Astrocyte (in vitro differentiated cells and primary cell): Measurements from ENCODE around the gene KCNMA1. TPM values are rescaled to one million over a fixed set of nuclear protein-coding genes. Genes with fewer than 3 reads are reported as not detected.

Experiments
- DNase-seq: peaks from one replicate; pipeline ENCODE4 v3.0.0-alpha.2; 2010; ENCODE audit warnings: low read depth
- FAIRE-seq: peaks from 2 replicates; lab custom pipeline; 2011; peaks lifted over from hg19 to GRCh38; lab: Jason Lieb, UNC
- H2AFZ ChIP-seq: 2 replicates; pipeline ENCODE4 v1.6.0; 2012; ENCODE audit warnings: low read depth, low read length, inconsistent platforms
- H3K27ac ChIP-seq: 2 replicates; pipeline ENCODE4 v1.5.1; 2011; ENCODE audit warnings: low read depth, low read length, inconsistent platforms
- H3K27me3 ChIP-seq: 2 replicates; pipeline ENCODE4 v1.6.0; 2011; ENCODE audit warnings: low read length, inconsistent platforms; ENCODE audit not compliant: insufficient read depth
- H3K36me3 ChIP-seq: 2 replicates; pipeline ENCODE4 v1.5.1; 2011; ENCODE audit warnings: low read length, inconsistent platforms; ENCODE audit not compliant: insufficient read depth
- H3K4me1 ChIP-seq: 2 replicates; pipeline ENCODE4 v1.5.1; 2011; ENCODE audit warnings: low read length, inconsistent platforms; ENCODE audit not compliant: insufficient read depth
- H3K4me2 ChIP-seq: 2 replicates; pipeline ENCODE4 v1.6.0; 2012; ENCODE audit warnings: low read length, inconsistent platforms
- H3K4me3 ChIP-seq: 2 replicates; pipeline ENCODE4 v1.5.1; 2011; ENCODE audit warnings: low read depth, mild to moderate bottlenecking, low read length, inconsistent platforms; ENCODE audit not compliant: insufficient read depth
- H3K79me2 ChIP-seq: 2 replicates; pipeline ENCODE4 v1.6.0; 2012; ENCODE audit warnings: mild to moderate bottlenecking, low read length, inconsistent platforms; ENCODE audit not compliant: insufficient read depth
- H3K9ac ChIP-seq: 2 replicates; pipeline ENCODE4 v1.6.0; 2012; ENCODE audit warnings: mild to moderate bottlenecking, low read length, inconsistent platforms
- H3K9me3 ChIP-seq: 2 replicates; pipeline ENCODE4 v1.5.1; 2012; ENCODE audit warnings: low read depth, mild to moderate bottlenecking, low read length, inconsistent platforms; ENCODE audit not compliant: insufficient read depth
- H4K20me1 ChIP-seq: 2 replicates; pipeline ENCODE4 v1.6.0; 2012; ENCODE audit warnings: low read length, inconsistent platforms; ENCODE audit not compliant: insufficient read depth
- H3K27ac Mint-ChIP-seq: one replicate; pipeline ENCODE4 v1.8.0; 2021; ENCODE audit warnings: mild to moderate bottlenecking, mixed read lengths; ENCODE audit not compliant: unreplicated experiment
- H3K27me3 Mint-ChIP-seq: one replicate; pipeline ENCODE4 v1.8.0; 2021; ENCODE audit warnings: low read depth, mixed read lengths; ENCODE audit not compliant: unreplicated experiment
- H3K36me3 Mint-ChIP-seq: one replicate; pipeline ENCODE4 v1.8.0; 2021; ENCODE audit warnings: low read depth, mixed read lengths; ENCODE audit not compliant: unreplicated experiment
- H3K4me1 Mint-ChIP-seq: one replicate; pipeline ENCODE4 v1.8.0; 2021; ENCODE audit warnings: low read depth, mixed read lengths; ENCODE audit not compliant: unreplicated experiment
- H3K4me3 Mint-ChIP-seq: one replicate; pipeline ENCODE4 v1.8.0; 2021; ENCODE audit warnings: mild to moderate bottlenecking, moderate library complexity, mixed read lengths; ENCODE audit not compliant: unreplicated experiment
- H3K9me3 Mint-ChIP-seq: one replicate; pipeline ENCODE4 v1.8.0; 2021; ENCODE audit warnings: mild to moderate bottlenecking, mixed read lengths; ENCODE audit not compliant: unreplicated experiment
- CTCF ChIP-seq: IDR thresholded peaks from 2 replicates; pipeline ENCODE4 v1.5.1; 2011; ENCODE audit warnings: low read depth, mild to moderate bottlenecking, inconsistent platforms, low read length, moderate library complexity; ENCODE audit not compliant: insufficient read depth
- EZH2 ChIP-seq: IDR thresholded peaks from 2 replicates; pipeline ENCODE4 v1.6.1; 2012; ENCODE audit warnings: mild to moderate bottlenecking, low read length, inconsistent platforms; ENCODE audit not compliant: insufficient read depth
- total RNA-seq: library from RNA; stranded (reverse); gene quantifications from 2 replicates; pipeline ENCODE4 v1.2.1, GENCODE V29; 2021

The KCNMA1 gene
- total RNA-seq, 1 donor from 2014 or later = 45.8 TPM

GRCh38 chr10:77357611-77358310, 279.8 kb downstream of the KCNMA1 start:
- H3K27me3 ChIP-seq = no peaks in the 10 kb centered on the region
- H3K4me2 ChIP-seq = peak overlapping the region; percentile 61
- H2AFZ ChIP-seq = no peak overlapping the region
- TF ChIP-seq EZH2 (no peak), CTCF (no peak)
- H3K36me3 Mint-ChIP-seq = peaks cover 3% of the 10 kb centered on the region
- no peak overlapping the region for H3K4me3 Mint-ChIP-seq
- no peaks in the 10 kb centered on the region for H3K36me3 ChIP-seq
- H3K4me1 ChIP-seq = peaks cover 24% of the 10 kb centered on the region
- no peaks in the 10 kb centered on the region for H3K9me3 ChIP-seq
- H3K9ac ChIP-seq = peak overlapping the region; percentile 49
- FAIRE-seq (peak; percentile 52), DNase-seq (peak; percentile 64)
- peak overlapping the region; percentile 95 for H3K27ac Mint-ChIP-seq
- no peak overlapping the region for H3K4me3 ChIP-seq
- H3K27ac ChIP-seq = peak overlapping the region; percentile 67
- H3K27me3 Mint-ChIP-seq = no peaks in the 10 kb centered on the region
- no peaks in the 10 kb centered on the region for H3K79me2 ChIP-seq
- H4K20me1 ChIP-seq = no peaks in the 10 kb centered on the region
- peaks cover 51% of the 10 kb centered on the region for H3K4me1 Mint-ChIP-seq
- H3K9me3 Mint-ChIP-seq = no peaks in the 10 kb centered on the region

GRCh38 chr10:77357185-77357584, 280.4 kb downstream of the KCNMA1 start:
- FAIRE-seq (no peak), DNase-seq (no peak)
- H3K4me2 ChIP-seq = peak overlapping the region; percentile 61
- Mint-ChIP-seq H3K4me1 (peaks cover 57% of the 10 kb centered on the region), H3K27me3 (no peaks in the 10 kb centered on the region), H3K27ac (peak overlapping the region; percentile 95), H3K4me3 (no peak overlapping the region), H3K36me3 (peaks cover 3% of the 10 kb centered on the region), H3K9me3 (no peaks in the 10 kb centered on the region)
- no peak for TF ChIP-seq EZH2
- no peak for TF ChIP-seq CTCF
- H3K9ac ChIP-seq = peak overlapping the region; percentile 49
- no peaks in the 10 kb centered on the region for H4K20me1 ChIP-seq
- no peaks in the 10 kb centered on the region for H3K79me2 ChIP-seq
- H3K4me3 ChIP-seq = no peak overlapping the region
- H3K9me3 ChIP-seq = no peaks in the 10 kb centered on the region
- no peaks in the 10 kb centered on the region for H3K36me3 ChIP-seq
- H3K4me1 ChIP-seq = peaks cover 30% of the 10 kb centered on the region
- H3K27me3 ChIP-seq = no peaks in the 10 kb centered on the region
- peak overlapping the region; percentile 67 for H3K27ac ChIP-seq
- no peak overlapping the region for H2AFZ ChIP-seq

GRCh38 chr10:77355844-77356243, 281.8 kb downstream of the KCNMA1 start:
- Mint-ChIP-seq H3K9me3 (no peaks in the 10 kb centered on the region), H3K4me3 (no peak overlapping the region), H3K36me3 (peaks cover 3% of the 10 kb centered on the region), H3K27me3 (no peaks in the 10 kb centered on the region), H3K4me1 (peaks cover 69% of the 10 kb centered on the region), H3K27ac (peak overlapping the region; percentile 15)
- no peaks in the 10 kb centered on the region for H3K9me3 ChIP-seq
- no peak overlapping the region for H2AFZ ChIP-seq
- H3K9ac ChIP-seq = peak overlapping the region; percentile 43
- H3K4me1 ChIP-seq = peaks cover 42% of the 10 kb centered on the region
- DNase-seq (peak; percentile 78), FAIRE-seq (peak; percentile 73)
- TF ChIP-seq EZH2 (no peak), CTCF (no peak)
- H3K36me3 ChIP-seq = no peaks in the 10 kb centered on the region
- no peaks in the 10 kb centered on the region for H3K27me3 ChIP-seq
- H3K4me3 ChIP-seq = no peak overlapping the region
- no peaks in the 10 kb centered on the region for H3K79me2 ChIP-seq
- peak overlapping the region; percentile 86 for H3K27ac ChIP-seq
- H4K20me1 ChIP-seq = no peaks in the 10 kb centered on the region
- no peak overlapping the region for H3K4me2 ChIP-seq
